H1 (cell line): ENCODE data around the gene DLST. TPM values are rescaled to one million over a fixed set of nuclear protein-coding genes. Genes with fewer than 3 reads are reported as not detected.

Experiments used
- CEBPB ChIP-seq: IDR thresholded peaks from 2 replicates; pipeline ENCODE4 v1.6.1; 2012; ENCODE audit warnings: low read depth, low read length
- NANOG ChIP-seq: IDR thresholded peaks from 2 replicates; pipeline ENCODE4 v1.6.1; 2011; ENCODE audit warnings: low read length, low read depth, mild to moderate bottlenecking, inconsistent platforms; ENCODE audit not compliant: insufficient read depth, poor library complexity, severe bottlenecking
- RNF2 ChIP-seq: fragments of 200-900, 300-1000 bp; sonication (generic); IDR thresholded peaks from 2 replicates; pipeline ENCODE4 v1.7.1; 2016; ENCODE audit warnings: borderline replicate concordance, low read depth, mild to moderate bottlenecking, antibody characterized with exemption, low read length; ENCODE audit not compliant: poor library complexity, severe bottlenecking; ENCODE audit errors: missing control alignments
- TAF1 ChIP-seq: IDR thresholded peaks from 2 replicates; pipeline ENCODE4 v1.6.1; 2011; ENCODE audit warnings: mild to moderate bottlenecking, low read depth, low read length
- USF2 ChIP-seq: IDR thresholded peaks from 2 replicates; pipeline ENCODE4 v1.6.1; 2011; ENCODE audit warnings: low read length, improper control_type of control experiment
- polyA plus RNA-seq, 7 experiments: library from polyadenylated mRNA; depleted of rRNA in 3 of 7; stranded (reverse) in 5 of 7; unstranded in 2 of 7; fragments of >200 nt in 5 of 7; fragments of 200-250 nt in 2 of 7; gene quantifications; 1 replicate in 5 of 7; 2 replicates in 1 of 7; 4 replicates in 1 of 7; pipeline versions ENCODE4 v1.2.1 to v1.2.3, GENCODE V29; 2011 to 2013; ENCODE audit warnings: missing spikeins in 2 of 7, mixed read lengths in 2 of 7
- total RNA-seq: library from RNA; stranded (reverse); fragmentation: NEBNext Ultra II Directional; extraction: Animal tissue kit (Norgen Biotek cat#: 25700); gene quantifications from 2 replicates; pipeline ENCODE4 v1.2.1, GENCODE V29; 2021

Gene DLST
- total and polyA plus RNA-seq, 2 of the 8 experiments (the other 6 are each of a cell fraction or from before 2014, with no cell fraction given) = 96.5 to 117 TPM

DNA sequence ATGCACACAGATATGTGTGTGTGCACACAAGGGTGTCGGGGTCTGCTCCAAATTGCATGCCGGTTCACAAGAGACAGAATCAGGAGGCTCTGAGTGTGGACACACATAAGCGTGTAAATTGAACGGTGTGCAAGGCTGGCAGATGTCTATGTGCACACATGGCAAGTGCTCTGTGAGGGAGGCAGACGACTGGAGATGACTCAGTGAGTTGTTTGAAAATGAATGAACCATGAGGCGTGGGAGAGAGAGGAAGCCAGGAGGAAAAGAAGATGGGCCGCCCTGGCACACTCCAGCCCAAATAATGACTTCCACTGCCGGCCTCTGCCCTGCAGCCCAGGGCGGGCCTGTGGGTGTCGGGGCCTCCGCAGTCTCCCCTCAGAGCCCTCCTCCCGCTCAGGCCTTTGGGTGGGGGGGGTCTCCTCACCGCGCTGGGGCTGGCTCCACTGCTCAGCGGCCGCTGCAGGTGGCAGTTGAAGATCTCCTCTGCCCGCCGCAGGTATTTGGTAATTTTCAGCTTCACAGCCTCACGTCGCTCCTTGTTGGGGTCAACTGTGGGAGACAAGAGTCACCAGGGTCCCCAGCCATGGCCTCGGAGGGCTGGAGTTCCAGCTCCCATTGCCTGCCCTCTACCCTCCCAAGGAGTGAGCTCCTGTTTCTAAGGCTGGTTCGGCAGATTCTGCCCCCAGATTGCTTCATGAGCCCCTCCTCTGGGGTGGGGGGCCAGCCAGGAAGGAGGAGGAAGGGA, 37.9 kb downstream of the DLST start (continued):
- TF ChIP-seq TAF1 = no peak
- TF ChIP-seq CEBPB = no peak
- no peak for TF ChIP-seq RNF2
- TF ChIP-seq USF2 = no peak
- no peak for TF ChIP-seq NANOG
